ENCODE measurements around the gene PAX2.
A peak's percentile ranks its signal among the peaks of the same experiment; 100 is the strongest.

PAX2 gene

DNA sequence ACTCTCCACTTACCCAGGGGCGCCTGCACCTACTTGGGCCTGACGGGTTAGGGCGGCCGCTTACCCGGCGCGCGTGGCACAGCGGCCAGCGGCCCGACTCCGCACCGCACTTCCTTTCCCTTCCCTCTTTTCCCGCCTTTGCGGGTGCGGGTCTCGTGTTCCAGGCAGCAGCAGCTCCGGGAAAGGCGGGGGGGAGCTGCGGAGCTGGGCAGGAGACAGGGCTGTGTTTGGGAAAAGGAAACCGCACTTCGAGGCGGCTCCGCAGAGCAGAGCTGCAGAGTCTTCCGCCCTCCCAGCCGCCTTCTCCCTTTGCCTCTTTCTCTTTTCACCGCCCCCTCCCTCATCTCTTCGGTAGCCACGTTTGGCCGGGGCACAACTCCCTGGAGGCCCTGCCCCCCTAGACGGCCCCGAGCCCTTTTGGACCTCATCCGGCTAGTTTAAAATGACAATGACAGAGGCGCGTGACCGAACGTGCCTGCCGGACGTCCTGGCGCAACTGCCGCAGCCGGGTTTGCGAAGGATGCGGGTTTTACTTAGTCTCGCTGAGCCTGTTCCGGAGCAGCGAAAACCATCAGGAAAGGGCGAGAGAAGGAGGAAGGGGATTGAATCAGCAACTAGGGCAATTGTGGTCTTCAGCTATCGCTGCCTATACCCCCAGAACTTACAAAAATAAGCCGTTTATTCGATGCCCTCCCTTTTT lies 7.9 kb upstream of the PAX2 start:
- DNase-seq (ENCODE audit: low read depth, low spot score): no peak
- H3K27ac ChIP-seq: no peak overlapping the region

DNA sequence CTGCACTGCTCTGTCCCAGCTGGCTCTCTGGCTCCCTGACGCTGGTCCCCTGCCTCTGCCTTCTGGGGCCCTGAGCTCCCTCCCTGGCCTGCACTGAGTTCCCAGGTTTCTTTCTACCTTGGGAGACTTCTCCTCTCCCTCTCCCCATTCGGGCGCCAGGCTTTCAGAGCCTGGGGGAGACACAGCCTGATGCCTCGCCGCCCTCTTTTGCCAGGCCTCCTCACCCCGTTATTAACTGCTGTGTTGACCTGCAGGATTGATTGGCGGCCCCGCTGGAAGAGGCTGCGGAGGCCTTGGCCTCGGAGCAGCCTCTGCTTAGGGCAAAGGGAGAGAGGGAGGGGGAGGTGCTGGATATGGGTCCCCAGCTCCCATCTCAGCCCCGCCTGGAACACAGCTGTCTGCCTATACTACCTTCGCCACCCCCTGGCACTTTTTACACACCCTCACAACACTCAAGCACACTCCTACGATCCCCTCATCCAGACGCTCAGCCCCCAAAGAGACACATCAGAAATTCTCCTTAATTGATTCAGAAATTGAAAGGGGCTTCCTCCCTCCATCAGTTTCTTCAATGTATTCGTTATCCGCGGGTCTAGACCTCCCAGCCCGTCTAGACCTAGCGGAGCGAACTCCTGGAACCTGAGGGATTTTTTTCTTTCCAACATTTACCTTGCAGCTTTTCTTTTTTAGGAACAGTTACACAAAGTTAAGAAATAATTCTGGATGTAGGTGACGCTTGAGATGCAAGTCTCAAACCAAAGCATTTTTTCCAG lies 7.1 kb upstream of the PAX2 start:
- H3K27ac ChIP-seq: no peak overlapping the region
- no peak for DNase-seq (ENCODE audit: low read depth, low spot score)

DNA sequence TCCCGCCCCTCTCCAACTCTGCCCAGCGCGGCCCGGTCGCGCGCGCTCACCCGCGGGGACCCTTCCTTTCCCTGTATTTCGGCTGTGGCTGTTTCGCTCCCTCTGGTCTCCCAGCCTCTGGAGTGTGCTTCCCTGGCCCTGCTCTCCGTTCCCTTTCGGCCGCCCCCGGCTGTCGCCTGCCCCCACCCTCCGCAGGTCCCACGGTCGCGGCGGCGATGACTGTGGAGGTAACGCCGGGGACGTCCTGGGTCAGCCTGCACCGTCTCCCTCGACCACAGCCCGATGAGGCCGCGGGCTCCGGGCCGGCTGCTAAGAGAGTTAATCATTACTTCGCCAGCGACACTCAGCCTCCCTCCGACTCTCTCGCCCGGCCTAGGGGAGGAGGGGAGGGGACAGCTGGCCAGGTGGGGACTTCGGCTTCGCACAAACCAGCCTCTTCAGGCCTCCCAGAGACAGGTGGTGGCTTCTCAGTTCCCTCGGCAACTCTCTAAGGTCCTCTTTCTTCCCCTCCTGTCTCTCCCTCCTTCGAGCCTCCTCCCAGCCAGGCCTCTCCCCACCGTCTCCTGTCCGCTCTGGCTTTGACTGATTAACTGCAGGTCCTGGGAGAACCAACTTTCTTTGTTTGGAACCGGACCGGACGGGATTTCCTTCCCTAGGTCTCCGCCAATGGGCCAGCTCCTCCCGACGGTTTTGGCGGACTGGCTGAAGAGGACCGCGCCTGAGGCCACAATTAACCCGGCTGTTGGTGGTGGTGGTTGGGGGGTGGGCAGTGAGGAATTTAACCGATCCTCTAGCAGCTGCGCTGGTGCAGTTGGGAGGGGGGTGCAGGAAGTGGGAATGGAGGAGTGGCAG lies 5.6 kb upstream of the PAX2 start:
- H3K27ac ChIP-seq: no peak overlapping the region
- DNase-seq (ENCODE audit: low read depth, low spot score): no peak

DNA sequence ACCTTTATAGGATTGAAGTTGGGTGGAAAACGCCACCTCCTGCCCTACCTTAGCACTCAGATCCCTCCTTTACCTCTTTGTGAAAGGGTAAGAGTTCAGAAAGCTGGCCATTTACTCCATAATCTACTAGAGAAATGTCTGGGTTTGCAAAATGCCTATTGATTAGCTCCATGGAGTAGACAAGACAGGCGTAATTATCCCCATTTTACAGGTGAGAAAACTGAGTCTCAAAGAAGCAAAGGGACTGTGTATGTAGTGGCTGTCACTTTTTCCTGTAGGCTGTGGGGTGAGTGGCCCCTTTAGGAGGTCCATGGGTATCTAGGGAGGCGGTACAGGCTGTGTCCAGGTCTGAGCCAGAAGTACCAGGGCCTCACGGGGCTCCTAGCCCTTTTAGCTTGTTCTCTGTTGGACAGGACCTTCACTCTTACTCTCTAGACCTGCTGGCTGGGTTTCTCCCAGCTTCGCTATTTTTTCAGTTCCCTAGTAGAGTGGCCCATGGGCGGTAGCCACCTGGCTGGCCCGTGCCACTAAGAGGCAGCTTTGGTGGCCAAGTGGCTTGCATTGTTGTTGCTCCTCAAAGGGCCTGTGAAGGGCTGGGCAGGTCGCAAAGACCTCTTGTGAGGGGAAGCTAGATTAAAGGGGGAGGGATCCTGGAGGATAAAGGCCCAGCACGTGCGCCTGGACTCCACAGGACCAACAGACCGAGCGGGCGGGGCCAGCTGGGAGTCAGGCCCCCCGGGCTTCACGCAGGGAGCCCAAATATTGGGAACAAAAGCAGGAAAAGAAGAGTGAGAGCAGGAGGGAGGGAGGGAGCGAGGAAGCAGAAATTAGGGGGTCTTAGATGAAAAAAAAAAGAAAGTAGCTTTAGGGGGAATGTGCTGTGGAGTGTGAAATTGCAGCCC lies 4.7 kb upstream of the PAX2 start:
- DNase-seq (ENCODE audit: low read depth, low spot score): no peak
- no peak overlapping the region for H3K27ac ChIP-seq

DNA sequence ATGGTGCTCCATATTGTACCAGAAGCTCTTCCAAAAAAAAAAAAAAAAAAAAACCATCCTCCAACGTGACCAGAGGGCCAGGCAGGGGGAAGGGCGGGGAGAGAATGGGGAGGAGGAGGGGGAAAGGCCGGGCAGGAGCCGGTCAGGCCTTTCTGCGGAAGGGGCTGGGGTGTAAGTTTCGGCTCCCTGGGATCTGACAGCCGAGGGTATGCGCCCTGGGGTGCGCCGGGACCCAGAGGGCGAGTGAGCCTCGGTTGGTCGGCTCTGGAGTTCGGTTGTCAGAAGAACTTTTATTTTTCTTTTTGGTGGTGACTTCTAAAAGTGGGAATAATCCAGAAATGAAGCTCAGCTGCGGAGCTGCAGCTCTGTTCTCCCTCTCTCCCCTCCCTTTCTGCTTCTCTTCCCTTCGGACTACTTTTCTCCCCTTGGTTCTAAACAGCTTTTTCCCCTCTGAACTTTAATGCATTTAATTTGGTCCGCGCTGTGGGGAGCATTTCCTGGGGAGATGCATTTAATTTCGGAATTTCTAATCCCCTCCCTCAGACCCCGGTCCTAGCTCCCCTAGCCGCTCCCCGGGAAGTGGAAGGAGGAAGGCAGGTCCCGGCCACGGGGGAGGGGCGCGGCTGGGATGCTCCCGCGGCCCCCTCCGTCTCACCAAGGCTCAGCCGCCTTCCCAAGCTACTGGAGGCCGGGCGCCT lies 3.9 kb upstream of the PAX2 start:
- DNase-seq (ENCODE audit: low read depth, low spot score): no peak
- no peak overlapping the region for H3K27ac ChIP-seq

DNA sequence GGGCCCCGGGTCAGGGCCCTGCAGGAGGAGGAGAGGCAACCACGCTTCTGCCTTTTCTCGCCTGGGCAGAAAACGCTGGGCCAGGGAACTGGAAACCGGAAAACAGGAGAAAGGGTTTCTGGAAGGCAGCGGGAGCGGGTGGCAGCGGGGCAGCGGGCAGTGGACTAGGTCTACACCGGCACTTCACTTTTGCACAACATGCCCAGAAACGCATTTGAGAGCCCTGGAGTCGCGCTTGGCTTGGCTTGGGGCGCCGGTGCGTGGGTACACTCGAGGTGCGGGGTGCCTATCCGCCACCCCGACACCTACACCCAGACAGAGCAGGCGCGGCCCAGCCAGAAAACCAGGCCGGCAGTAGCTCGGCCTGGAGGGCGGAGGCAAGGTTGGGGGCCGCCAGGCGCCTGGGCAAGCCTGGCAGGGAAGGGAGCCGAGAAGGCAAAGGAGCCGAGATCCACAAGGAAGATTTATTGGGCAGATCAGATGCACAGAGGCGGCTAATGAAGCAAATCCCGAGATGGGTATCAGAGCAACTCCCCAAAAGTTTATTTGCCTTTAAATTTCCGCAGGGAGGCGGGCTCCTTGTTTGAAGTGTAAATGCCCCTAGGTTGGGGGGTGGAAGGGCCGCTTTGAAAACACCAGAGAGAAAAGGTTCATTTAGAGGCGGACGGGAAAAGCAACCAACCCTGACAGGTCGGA lies 3.2 kb upstream of the PAX2 start:
- DNase-seq (ENCODE audit: low read depth, low spot score): no peak
- H3K27ac ChIP-seq: no peak overlapping the region

DNA sequence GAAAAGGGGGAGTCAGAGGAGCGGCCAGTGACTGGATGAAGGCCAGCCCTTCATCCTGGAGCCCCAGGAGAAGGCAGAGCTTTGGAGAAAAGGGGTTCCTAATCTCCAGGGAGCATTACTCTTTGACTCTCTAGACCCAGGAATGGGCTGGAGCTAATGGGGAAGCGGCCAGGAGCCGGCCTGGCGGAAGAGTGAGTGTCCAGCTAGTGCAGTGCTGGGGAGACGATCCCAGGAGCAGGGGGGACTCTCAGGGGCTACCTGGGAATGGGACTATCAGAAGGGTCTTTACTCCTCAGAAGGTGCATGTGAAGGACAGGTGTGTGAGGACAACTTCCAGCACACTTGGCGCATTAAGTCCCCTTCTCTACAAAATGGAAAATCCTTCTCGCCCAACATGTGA lies 2.4 kb upstream of the PAX2 start:
- H3K27ac ChIP-seq: no peak overlapping the region
- no peak for DNase-seq (ENCODE audit: low read depth, low spot score)

DNA sequence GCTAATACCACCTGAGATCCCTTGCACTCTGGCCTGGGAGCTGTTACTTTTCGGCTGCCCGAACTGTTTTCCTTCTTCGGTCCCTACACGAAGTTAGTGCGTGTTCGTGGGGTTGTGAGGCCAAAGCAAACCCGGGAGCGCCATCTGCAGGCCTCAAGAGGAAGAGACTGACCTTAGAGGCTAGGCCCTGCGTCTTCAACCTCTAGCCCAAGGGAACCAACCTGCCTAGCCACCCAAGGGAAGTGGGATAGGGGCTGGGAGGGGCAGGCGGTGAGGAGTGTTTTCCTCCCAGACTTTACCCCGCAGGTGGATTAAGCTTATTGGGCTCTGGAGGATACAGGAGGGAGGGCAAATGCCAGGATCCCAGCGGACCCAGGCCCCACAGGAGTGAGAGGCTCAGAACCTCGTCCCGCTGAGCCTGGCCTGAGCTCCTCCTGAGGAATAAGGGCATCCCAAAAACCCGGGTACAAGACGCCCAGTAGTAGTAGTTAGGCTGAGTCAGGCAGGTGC lies 1.7 kb upstream of the PAX2 start:
- peak; percentile 6 for DNase-seq (ENCODE audit: low read depth, low spot score)
- H3K27ac ChIP-seq: no peak overlapping the region

DNA sequence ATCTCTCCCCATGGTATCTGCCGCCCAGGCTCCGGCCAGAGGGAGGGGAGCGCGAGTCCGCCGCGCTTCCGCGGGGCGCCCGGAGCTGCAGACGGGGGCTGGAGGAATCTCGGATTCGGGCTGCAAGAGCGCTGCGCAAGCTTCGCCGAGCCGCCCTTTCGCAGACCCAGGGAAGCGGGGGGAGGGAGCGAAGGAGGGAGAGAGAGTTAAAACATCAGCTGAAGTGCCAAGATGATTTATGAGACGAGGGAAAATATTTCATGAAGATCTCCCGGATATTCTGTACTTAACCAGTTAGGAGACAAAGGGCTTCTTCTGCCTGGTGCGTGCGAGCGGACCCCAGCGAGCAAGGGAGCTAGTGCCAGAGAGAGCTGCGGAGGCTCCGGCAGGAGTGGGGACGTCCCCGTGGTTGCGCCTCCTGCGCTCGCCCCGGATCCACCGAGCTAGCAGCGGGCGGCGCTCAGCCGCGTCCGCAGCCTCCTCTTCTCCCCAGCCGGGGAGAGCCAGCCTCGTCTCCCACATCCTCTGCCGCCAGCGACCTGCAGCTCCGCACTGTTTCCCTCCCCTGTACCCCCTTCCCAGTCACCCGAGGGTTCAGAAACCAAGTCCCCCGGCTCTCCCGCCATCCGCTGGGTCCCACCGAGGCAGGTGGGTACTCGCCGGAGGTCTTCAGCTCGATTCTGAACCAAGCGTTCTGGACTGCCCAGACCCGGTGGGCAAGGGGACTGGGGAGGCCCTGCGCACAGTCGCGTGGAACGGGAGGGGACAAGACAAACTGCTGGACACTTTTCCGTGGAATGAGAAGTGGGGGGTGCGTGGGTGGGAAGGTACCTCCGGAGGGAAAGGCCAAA lies 1.0 kb upstream of the PAX2 start:
- no peak overlapping the region for H3K27ac ChIP-seq
- no peak for DNase-seq (ENCODE audit: low read depth, low spot score)

DNA sequence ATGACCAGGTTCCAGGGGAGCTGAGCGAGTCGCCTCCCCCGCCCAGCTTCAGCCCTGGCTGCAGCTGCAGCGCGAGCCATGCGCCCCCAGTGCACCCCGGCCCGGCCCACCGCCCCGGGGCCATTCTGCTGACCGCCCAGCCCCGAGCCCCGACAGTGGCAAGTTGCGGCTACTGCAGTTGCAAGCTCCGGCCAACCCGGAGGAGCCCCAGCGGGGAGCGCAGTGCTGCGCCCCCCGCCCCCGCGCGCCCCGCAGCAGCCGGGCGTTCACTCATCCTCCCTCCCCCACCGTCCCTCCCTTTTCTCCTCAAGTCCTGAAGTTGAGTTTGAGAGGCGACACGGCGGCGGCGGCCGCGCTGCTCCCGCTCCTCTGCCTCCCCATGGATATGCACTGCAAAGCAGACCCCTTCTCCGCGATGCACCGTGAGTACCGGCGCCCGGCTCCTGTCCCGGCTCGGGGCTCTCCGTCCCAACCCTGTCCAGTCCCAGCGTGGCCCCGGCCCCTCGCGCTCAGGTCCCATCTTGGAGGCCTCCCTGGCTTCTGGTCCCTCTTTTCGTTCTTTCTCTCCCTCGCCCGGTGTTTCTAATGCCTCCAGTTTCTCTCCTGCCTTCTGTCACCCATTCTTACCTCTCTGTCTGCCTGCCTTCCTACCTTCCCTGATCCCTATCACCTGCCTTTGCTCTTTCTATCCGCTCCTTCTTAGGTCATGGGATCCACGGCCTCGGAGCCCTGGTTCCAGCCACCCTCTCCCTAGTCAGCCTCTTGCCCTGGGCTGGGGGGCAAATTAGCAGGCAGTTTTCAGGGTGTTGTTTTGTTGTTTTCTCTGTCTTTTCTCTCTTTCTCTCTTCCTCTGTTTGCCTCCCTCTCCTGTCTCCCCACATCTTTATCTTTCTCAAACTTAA lies 751 bp downstream of the PAX2 start:
- no peak for DNase-seq (ENCODE audit: low read depth, low spot score)
- H3K27ac ChIP-seq: no peak overlapping the region

DNA sequence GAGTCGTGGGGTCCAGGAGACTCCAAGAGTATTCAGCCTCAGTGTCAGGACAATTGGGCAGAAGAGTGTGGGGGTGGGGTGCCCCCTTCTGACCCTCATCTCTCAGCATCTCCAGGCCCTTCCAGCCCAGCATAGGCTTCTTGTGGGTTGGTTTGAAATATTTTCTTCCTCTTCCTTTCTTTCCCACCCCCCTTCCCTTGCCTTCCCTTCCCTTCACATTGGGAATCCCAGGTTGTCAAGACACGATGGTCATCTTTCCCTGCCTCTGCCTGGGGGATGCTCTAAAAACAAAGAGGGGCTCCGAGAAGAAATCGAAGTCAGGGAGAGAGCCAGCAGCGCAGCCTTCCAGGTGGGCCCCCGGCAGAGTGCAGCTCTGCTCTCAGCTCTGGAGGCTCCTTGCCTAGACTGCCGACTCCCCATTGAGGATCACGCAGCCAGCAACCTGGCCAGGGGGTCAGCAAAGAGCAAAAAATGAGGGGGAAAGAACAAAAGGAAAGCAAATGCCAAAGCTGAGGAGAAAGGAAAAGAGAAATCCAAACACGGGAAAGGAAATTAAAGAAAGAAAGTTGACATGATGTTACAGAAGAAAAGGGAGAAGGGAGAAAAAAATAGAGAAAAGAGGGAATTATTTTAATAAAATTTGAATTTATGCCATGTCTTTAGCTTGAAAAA lies 1.5 kb downstream of the PAX2 start:
- no peak for DNase-seq (ENCODE audit: low read depth, low spot score)

DNA sequence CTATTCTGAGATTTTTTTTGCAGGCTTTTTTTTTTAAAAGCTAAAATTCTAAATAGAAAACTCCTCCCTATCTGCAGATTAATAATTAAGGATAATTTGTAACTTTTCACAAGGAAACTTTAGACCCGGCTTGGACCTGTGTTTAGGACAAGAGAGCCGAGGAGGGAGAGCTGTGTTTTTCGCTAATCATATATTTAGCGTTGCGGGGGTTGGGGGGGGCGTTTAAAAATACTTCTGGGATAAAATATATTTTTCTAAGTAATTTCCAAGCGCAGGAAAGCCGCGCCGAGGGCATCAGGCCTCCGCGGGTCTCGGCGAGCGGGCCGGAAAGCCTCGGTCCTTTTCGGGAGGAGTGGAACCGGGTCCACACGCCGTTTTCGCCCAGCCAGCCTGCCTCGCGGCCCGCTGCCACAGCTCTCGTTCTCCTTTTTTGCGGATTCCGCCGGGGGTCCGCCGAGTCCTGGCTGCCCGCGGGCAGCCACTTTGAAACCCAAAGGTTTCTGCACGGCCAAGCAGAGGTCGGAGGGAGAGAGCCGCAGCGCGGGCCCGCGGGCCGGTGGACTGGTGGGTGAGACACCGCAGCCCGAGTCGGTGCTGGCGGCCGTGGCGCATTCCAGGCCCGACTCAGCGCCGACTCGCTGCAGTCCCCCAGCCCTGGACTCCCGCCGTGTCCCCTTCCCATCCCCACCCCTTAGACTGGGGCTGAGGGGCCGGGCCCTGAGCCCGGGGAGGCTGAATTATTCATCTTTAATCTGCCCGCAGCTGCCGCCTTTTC lies 2.3 kb downstream of the PAX2 start:
- no peak overlapping the region for H3K27ac ChIP-seq

More for the DNA sequence above, 1.5 kb downstream of the PAX2 start:
- no peak overlapping the region for H3K27ac ChIP-seq

DNA sequence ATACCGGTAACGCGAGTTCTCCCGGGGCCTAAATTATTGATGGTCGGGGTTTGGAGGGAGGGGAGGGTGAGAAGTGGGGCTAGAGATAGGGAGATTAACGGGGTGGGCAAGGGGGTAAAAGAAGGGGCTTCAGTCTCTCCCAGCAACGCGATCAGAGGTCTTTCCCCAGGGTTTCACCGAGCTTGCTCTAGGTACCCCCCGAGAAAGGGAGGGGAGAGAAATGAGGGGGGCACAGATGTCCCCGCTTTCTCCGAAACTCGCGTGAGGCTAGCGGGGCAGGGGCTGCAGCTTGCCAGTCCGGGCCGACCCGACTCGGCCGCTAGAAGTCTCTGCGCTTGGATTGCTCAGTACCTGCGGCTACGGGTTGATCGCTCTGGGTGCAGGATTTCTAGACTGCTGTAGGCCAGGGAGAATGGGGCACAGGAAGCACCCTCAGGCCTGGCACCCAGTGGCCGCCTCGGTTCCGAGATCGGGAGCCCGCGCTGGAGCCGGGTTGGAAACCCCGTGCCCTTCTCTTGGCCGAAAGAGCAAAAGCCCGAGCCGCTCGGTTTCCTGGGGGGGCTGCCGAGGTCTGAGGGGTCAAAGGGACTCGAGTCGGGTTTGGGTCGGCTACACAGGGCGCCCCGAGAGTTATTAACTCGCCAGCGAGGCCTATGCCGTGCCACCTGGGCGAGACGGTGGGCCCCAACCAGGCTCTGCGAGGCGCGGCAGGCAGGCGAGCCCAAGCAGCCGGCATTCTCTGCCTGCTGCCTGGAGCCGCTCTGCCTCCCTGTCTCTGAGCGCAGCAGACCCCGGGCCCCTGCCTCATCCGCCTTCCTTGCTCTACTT lies 3.1 kb downstream of the PAX2 start:
- H3K27ac ChIP-seq: no peak overlapping the region
- DNase-seq (ENCODE audit: low read depth, low spot score): no peak

More for the DNA sequence above, 2.3 kb downstream of the PAX2 start:
- no peak for DNase-seq (ENCODE audit: low read depth, low spot score)

DNA sequence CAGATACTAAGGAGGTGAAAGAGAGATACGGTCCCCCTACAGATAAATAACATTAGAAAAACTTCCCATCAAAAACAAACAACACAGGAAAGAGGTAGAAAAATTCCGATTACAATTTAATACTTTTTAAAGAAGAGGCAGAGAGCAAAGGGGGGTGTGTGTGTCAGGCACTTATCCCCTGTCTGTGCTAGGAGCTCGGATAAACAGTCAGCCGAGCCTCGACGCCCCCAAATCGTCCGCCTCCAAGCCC lies 3.6 kb downstream of the PAX2 start:
- no peak overlapping the region for H3K27ac ChIP-seq
- DNase-seq (ENCODE audit: low read depth, low spot score): no peak
